GM13977 (cell line): Measurements from ENCODE around the gene ARFGAP1.
"Not testable (repeated sequence)": the region's sequence is repeated elsewhere in the genome, so short reads cannot be mapped to it uniquely, and the experiment has no call there.

Experiments
- DNase-seq: peaks from one replicate; pipeline ENCODE4 v3.0.0; 2012; ENCODE audit warnings: low spot score
- CTCF ChIP-seq: IDR thresholded peaks from 2 replicates; pipeline ENCODE4 v1.5.1; 2012; ENCODE audit warnings: mild to moderate bottlenecking, control low read depth; ENCODE audit not compliant: insufficient read depth; ENCODE audit errors: extremely low read depth, missing control alignments
- in situ Hi-C: fragments of 300-500 bp; cut with MboI; formaldehyde crosslinking; loops from one replicate; pipeline ENCODE4 v1.12.0; 2022; ENCODE audit warnings: low sequenced_read_pairs, low pct_unique_long_range_greater_than_20kb, mixed read lengths, inconsistent platforms; ENCODE audit not compliant: unreplicated experiment

Gene ARFGAP1

GRCh38 chr20:63330084-63330760 is 57.6 kb downstream of the ARFGAP1 start:
- DNase-seq, result no peak
- in situ Hi-C loops, result loop anchor here (25.0 kb wide), 1 partner anchor 93 kb away; the partner anchor contains the start of gene BIRC7
- no peak for TF ChIP-seq CTCF

- TF ChIP-seq CTCF, result no peak
- in situ Hi-C loops, result loop anchor here (25.0 kb wide), 1 partner anchor 94 kb away; the partner anchor contains the start of gene BIRC7
- DNase-seq, result no peak
Observed at GRCh38 chr20:63330940-63331339, 58.3 kb downstream of the ARFGAP1 start.

GRCh38 chr20:63331741-63332400 is 59.3 kb downstream of the ARFGAP1 start:
- no peak for DNase-seq
- no peak for TF ChIP-seq CTCF
- in situ Hi-C loops, result loop anchor here (25.0 kb wide), 1 partner anchor 95 kb away; the partner anchor contains the start of gene BIRC7

- in situ Hi-C loops, result loop anchor here (25.0 kb wide), 1 partner anchor 95 kb away; the partner anchor contains the start of gene BIRC7
- DNase-seq, result no peak
- no peak for TF ChIP-seq CTCF
Observed at GRCh38 chr20:63332488-63333240, 60.1 kb downstream of the ARFGAP1 start.

- DNase-seq, result no peak
- no peak for TF ChIP-seq CTCF
- in situ Hi-C loops, result loop anchor here (25.0 kb wide), 1 partner anchor 96 kb away; the partner anchor contains the start of gene BIRC7
Observed at GRCh38 chr20:63333241-63333836, 60.7 kb downstream of the ARFGAP1 start.

GRCh38 chr20:63334356-63334755 is 61.7 kb downstream of the ARFGAP1 start:
- DNase-seq, result no peak
- in situ Hi-C loops, result loop anchor here (25.0 kb wide), 1 partner anchor 97 kb away; the partner anchor contains the start of gene BIRC7
- no peak for TF ChIP-seq CTCF

GRCh38 chr20:63335060-63335459 is 62.4 kb downstream of the ARFGAP1 start:
- in situ Hi-C loops, result loop anchor here (25.0 kb wide), 1 partner anchor 98 kb away; the partner anchor contains the start of gene BIRC7
- DNase-seq, result not testable (repeated sequence)
